Measurements from ENCODE around the gene SSB. TPM values are rescaled to one million over a fixed set of nuclear protein-coding genes. Genes with fewer than 3 reads are reported as not detected.

SSB gene
- 114 TPM for total RNA-seq

DNA sequence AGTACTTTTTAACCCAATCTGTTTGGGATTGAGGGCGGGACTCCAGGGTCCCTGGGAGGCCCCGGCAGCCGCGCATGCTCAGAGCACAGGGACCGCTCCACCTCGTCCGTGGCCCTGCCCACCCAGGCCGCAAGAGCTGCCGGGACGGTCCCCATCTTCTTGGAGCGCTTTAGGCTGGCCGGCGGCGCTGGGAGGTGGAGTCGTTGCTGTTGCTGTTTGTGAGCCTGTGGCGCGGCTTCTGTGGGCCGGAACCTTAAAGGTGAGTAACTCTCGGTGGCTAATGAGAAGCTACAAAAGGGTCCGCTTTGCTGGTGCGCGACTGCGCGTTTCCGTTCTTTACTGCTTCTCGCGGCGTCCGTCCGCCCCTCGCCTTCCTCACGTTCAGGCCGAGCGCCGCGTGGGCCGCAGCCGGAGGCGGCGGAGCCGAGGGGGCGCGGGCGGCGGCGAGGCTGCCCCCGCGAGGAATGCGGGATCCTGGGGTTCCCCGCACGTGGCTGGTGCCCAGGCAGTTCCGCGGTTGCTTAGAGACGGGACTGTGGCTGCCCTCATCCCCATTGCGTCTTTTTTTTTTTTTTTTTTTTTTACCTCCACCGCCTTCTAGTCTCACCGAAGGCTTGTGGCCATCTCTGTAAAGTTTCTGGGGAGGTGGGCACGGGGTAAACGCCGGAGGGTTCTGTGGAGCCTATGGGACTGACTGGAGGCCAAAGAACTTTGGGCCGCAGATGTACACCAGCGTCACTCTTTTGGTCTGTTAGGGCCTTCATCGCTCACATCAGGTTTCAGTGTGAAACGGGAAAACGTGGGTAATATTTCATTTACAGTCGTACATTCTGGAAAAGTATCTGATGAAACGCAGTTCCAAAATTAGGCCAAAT, at the start of gene SSB:
TSS of gene SSB (plus strand) at position 154 of the 875 bp plus-strand sequence. CDS start 2,090 bp downstream, outside the sequence.

DNA sequence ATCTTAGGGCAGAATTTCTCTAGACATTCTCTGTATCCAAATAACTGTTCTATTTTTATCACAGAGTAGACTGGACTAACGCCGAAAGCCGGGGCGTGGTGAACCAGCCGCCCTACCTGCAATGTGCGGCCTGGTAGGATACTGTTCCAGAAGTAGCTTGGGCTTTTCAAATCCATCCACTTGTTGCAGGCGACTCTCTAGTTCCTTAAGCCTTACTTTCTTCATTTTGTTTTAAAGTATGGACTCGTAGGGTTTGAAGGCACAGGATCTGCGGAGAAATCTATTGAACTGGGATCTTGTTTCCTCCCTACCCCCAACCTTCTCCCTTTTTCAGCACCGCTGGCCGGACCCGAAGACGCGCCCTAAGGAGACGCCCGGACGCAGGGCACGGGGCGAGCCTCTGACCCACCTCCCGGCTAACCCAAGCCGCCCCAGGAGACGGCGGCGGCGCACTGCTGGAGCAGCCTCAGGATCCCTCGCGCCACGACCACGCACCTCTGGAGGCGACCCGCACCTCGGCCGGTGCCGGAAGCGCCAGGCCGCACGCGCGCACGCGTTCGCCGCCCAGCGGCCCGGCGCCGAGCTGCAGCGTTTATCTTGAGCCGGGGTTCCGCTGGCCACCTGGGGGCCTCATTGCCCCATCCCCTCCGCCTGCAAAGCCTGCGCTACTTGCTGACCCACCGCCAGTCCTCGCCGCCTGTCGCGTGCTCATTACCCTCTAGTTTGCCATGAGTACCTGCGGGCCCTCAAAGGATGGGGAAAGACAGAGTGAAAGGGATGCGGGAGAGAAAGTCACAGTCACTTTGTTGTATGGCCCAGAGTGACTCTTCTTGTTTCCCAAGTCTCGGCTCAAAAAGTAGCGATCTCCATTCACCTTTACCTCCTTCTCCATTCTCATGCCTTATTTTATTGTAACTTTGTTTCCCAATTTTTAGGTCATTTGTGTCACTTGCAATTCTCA, 26.0 kb downstream of the SSB start, which contains the start of gene METTL5:
TSS of gene METTL5 (minus strand) at position 533 of the 961 bp plus-strand sequence. CDS start at position 225, 308 bp downstream.

DNA sequence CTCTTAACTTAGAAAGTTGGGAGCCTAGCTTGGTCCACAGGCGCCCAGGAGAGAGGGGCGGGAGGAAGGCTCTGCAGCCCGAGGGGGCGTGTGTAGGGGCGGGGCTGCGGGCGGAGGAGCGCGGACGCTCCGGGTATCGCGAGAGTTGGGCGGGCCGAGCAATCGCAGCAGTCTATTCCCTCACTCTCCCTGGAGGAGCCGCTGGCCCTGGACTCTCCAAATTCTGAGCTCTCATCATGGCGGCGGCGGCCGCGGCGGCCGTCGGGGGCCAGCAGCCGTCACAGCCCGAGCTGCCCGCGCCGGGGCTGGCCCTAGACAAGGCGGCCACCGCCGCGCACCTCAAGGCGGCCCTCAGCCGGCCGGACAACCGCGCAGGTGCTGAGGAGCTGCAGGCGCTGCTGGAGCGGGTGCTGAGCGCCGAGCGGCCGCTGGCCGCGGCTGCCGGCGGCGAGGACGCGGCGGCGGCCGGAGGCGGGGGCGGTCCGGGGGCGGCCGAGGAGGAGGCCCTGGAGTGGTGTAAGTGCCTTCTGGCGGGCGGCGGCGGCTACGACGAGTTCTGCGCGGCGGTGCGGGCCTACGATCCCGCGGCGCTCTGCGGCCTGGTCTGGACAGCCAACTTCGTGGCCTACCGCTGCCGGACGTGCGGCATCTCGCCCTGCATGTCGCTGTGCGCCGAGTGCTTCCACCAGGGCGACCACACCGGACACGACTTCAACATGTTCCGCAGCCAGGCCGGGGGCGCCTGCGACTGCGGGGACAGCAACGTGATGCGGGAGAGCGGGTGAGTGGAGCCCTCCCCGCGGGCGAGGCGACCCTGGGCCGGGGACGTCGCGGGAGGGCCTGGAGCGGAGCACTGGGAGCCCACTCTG, 28.8 kb downstream of the SSB start, which contains the start of gene UBR3:
TSS of gene UBR3 (plus strand) at position 183 of the 869 bp plus-strand sequence. CDS start at position 237, 54 bp downstream.

Other genes with a start within 250 kb of the SSB start
- gene FASTKD1, start 225.0 kb upstream of the SSB start, total RNA-seq: 51.5 TPM
- gene PPIG, start 214.5 kb upstream of the SSB start, total RNA-seq: 68.1 TPM
- 1.2 TPM for gene CFAP210, start 104.5 kb upstream of the SSB start, total RNA-seq
- 19.4 TPM for gene PHOSPHO2, start 104.4 kb upstream of the SSB start, total RNA-seq
- 62.1 TPM for gene KLHL23, start 65.0 kb upstream of the SSB start, total RNA-seq
- 29.2 TPM for gene METTL5, start 26.0 kb downstream of the SSB start, total RNA-seq
- gene UBR3, start 28.6 kb downstream of the SSB start, total RNA-seq: 167 TPM